ENCODE results near the gene ZNF862.
"Not testable (repeated sequence)": the region's sequence is repeated elsewhere in the genome, so short reads cannot be mapped to it uniquely, and the experiment has no call there.

The ZNF862 gene

GRCh38 chr7:149880638-149881311 lies 42.6 kb downstream of the ZNF862 start:
- no peak for DNase-seq (ENCODE audit: low read depth in 3 of 3)

- DNase-seq (ENCODE audit: low read depth in 3 of 3), result no peak
Observed at GRCh38 chr7:149881328-149882247, 43.4 kb downstream of the ZNF862 start.

GRCh38 chr7:149882248-149883047 lies 44.3 kb downstream of the ZNF862 start:
- DNase-seq (ENCODE audit: low read depth in 3 of 3), result no peak

- no peak for DNase-seq (ENCODE audit: low read depth in 3 of 3)
Observed at GRCh38 chr7:149883048-149883438, 44.9 kb downstream of the ZNF862 start.

- DNase-seq (ENCODE audit: low read depth in 3 of 3), result peak in 1 of 3 experiments; percentile 61
Observed at GRCh38 chr7:149883452-149883861, 45.3 kb downstream of the ZNF862 start.

GRCh38 chr7:149884016-149884415 lies 45.8 kb downstream of the ZNF862 start:
- DNase-seq (ENCODE audit: low read depth in 3 of 3), result no peak

- DNase-seq (ENCODE audit: low read depth in 3 of 3), result no peak
Observed at GRCh38 chr7:149884541-149884940, 46.4 kb downstream of the ZNF862 start.

- no peak for DNase-seq (ENCODE audit: low read depth in 3 of 3)
Observed at GRCh38 chr7:149885191-149886017, 47.2 kb downstream of the ZNF862 start.

- DNase-seq (ENCODE audit: low read depth in 3 of 3), result no peak
Observed at GRCh38 chr7:149886018-149886415, 47.8 kb downstream of the ZNF862 start.

GRCh38 chr7:149887311-149887710 lies 49.1 kb downstream of the ZNF862 start:
- no peak for DNase-seq (ENCODE audit: low read depth in 3 of 3)

- DNase-seq (ENCODE audit: low read depth in 3 of 3), result not testable (repeated sequence)
Observed at GRCh38 chr7:149890715-149891114, 52.5 kb downstream of the ZNF862 start.

GRCh38 chr7:149894957-149895356 lies 56.8 kb downstream of the ZNF862 start:
- DNase-seq (ENCODE audit: low read depth in 3 of 3), result not testable (repeated sequence)

GRCh38 chr7:149907776-149908376 lies 69.7 kb downstream of the ZNF862 start:
- DNase-seq (ENCODE audit: low read depth in 3 of 3), result not testable (repeated sequence)

- DNase-seq (ENCODE audit: low read depth in 3 of 3), result not testable (repeated sequence)
Observed at GRCh38 chr7:149910219-149910618, 72.0 kb downstream of the ZNF862 start.

GRCh38 chr7:149912126-149912525 lies 74.0 kb downstream of the ZNF862 start:
- not testable (repeated sequence) for DNase-seq (ENCODE audit: low read depth in 3 of 3)

All from stimulated activated CD4-positive, alpha-beta T cell treated with anti-CD3 and anti-CD28 coated beads, TNF-alpha, amount 100 ng/mL, for 24 hours (primary cell).